Pancreas (tissue), 10 donors: ENCODE data around the gene MCC. TPM values are rescaled to one million over a fixed set of nuclear protein-coding genes. Genes with fewer than 3 reads are reported as not detected.
A peak's percentile ranks its signal among the peaks of the same experiment; 100 is the strongest.
"Not testable (repeated sequence)": the region's sequence is repeated elsewhere in the genome, so short reads cannot be mapped to it uniquely, and the experiment has no call there.

ENCODE experiments used
- ATAC-seq, 4 donors: fragments of 200-7000 bp; cut with Tn5 transposase; one replicate each; pipeline versions ENCODE4 v1.8.0 to v1.9.1; 2020; ENCODE audit warnings: mild to moderate bottlenecking in 4 of 4, moderate library complexity in 4 of 4
- DNase-seq, 6 donors: peaks; one replicate each; pipeline ENCODE4 v3.0.0-alpha.2; 2020
- FAIRE-seq: peaks from 2 replicates; lab custom pipeline; 2012; peaks lifted over from hg19 to GRCh38; lab: Jason Lieb, UNC
- H3K27ac ChIP-seq, 4 donors: fragments of 200-600 bp; sonication (generic); 1 replicate in 3 of 4; 2 replicates in 1 of 4; pipeline versions ENCODE4 v1.5.0 to v1.8.0; 2020
- H3K27me3 ChIP-seq, 4 donors: fragments of 200-600 bp; one replicate each; pipeline ENCODE4 v1.8.0; 2021
- H3K36me3 ChIP-seq, 3 donors: fragments of 200-600 bp; sonication (generic) in 1 of 3; one replicate each; pipeline versions ENCODE4 v1.5.0 to v1.8.0; 2020 to 2021
- H3K4me1 ChIP-seq, 3 donors: fragments of 200-600 bp; one replicate each; pipeline ENCODE4 v1.8.0; 2021
- H3K4me3 ChIP-seq, 4 donors: fragments of 200-600 bp; sonication (generic) in 2 of 4; one replicate each; pipeline versions ENCODE4 v1.5.0 to v1.8.0; 2020 to 2021
- H3K9me3 ChIP-seq, 4 donors: fragments of 200-600 bp; one replicate each; pipeline ENCODE4 v1.8.0; 2021
- WGBS, 2 donors: extraction: QIAGEN DNeasy Blood & Tissue Kit; methylation state at CpG; one replicate each; pipeline ENCODE4 v1.1.7; 2013; 5-methylcytosine and 5-hydroxymethylcytosine counted together
- intact Hi-C, 3 donors: fragments of 100-400 bp; cut with DNase I; formaldehyde crosslinking; loops; one replicate each; pipeline versions ENCODE4 v1.11.1 to v1.14.2; 2022
- polyA plus RNA-seq, 2 donors: library from polyadenylated mRNA; stranded (reverse); fragments of 200-250 nt; gene quantifications; one replicate each; pipeline ENCODE4 v1.2.3, GENCODE V29; 2013
- total RNA-seq, 6 donors: library from RNA; stranded (reverse); fragmentation: NEBNext Ultra II Directional in 4 of 6; extraction: Animal tissue kit (Norgen Biotek cat#: 25700) in 4 of 6; gene quantifications; one replicate each; pipeline versions ENCODE4 v1.2.1 to v1.2.4, GENCODE V29; 2021 to 2023
- TF ChIP-seq, protein P1 (sequence below), 4 donors: fragments of 200-600 bp; sonication (generic) in 3 of 4; IDR thresholded peaks; one replicate each; pipeline versions ENCODE4 v1.5.0 to v1.8.0; 2021; ENCODE audit warnings: antibody characterized with exemption in 4 of 4
- donor health status: healthy with polysubstance abuse.
- donor health status: DM: no; HTN: no; CAD: no; lungs with moderate emphysema.
- donor health status: DM: no; HTN: no; CAD: no.
- donor health status: control.
- donor health status: control.
- donor health status: Bipolar disorder and iron deficiency.
- donor health status: DM: yes; HTN: yes; CAD: no.
- donor health status: DM: no; HTN: no; CAD: no.
- donor health status: DM: no; HTN: no; CAD: no.
- donor health status: DM: yes; HTN: yes; CAD: no.

The MCC gene
- total and polyA plus RNA-seq, 8 donors = 1.3 to 8.3 (median 4.0) TPM

DNA sequence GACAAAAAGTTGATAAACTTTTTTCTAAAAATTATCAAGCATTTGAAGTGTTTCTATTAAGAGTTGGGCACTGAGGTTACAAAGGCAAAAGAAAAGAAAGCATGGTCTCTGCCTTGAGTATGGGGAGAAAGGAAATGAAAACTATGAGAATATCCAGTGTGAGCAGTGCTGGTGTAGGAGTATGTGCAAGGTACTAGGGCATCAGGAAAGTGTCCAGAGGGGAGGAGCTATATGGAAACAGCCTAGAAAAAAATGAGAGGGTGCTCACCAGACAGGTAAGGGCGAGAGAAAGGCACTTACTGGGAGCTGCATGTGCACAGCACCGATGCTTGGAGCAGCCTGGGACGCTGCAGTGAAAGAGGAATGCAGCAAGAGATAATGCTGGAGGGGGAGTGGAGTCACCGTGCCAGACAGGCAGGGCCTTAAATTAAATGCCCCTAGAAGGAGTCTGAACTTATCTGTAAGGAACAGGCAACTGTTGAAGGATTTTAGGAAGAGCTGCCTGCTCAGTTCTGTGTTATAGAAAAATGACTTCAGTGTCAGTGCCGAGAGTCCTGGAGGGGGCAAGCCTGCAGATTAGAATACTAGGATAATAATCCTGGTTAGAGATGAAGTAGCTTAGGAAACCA, 14.0 kb downstream of the MCC start:
- FAIRE-seq (no peak), ATAC-seq (no peak), DNase-seq (no peak)
- TF ChIP-seq, protein P1, sequence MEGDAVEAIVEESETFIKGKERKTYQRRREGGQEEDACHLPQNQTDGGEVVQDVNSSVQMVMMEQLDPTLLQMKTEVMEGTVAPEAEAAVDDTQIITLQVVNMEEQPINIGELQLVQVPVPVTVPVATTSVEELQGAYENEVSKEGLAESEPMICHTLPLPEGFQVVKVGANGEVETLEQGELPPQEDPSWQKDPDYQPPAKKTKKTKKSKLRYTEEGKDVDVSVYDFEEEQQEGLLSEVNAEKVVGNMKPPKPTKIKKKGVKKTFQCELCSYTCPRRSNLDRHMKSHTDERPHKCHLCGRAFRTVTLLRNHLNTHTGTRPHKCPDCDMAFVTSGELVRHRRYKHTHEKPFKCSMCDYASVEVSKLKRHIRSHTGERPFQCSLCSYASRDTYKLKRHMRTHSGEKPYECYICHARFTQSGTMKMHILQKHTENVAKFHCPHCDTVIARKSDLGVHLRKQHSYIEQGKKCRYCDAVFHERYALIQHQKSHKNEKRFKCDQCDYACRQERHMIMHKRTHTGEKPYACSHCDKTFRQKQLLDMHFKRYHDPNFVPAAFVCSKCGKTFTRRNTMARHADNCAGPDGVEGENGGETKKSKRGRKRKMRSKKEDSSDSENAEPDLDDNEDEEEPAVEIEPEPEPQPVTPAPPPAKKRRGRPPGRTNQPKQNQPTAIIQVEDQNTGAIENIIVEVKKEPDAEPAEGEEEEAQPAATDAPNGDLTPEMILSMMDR (IDR thresholded peaks at IDR 0.05) = no peak
- no peaks in the 10 kb centered on the region for H3K27me3 ChIP-seq
- H3K9me3 ChIP-seq = no peaks in the 10 kb centered on the region
- H3K4me1 ChIP-seq = no peaks in the 10 kb centered on the region
- WGBS, 2 donors = 47 to 52% methylated on average over 5 of the region's 5 CpGs
- H3K36me3 ChIP-seq = no peaks in the 10 kb centered on the region
- H3K4me3 ChIP-seq = no peak overlapping the region
- intact Hi-C loops = no loop called here
- no peak overlapping the region for H3K27ac ChIP-seq

DNA sequence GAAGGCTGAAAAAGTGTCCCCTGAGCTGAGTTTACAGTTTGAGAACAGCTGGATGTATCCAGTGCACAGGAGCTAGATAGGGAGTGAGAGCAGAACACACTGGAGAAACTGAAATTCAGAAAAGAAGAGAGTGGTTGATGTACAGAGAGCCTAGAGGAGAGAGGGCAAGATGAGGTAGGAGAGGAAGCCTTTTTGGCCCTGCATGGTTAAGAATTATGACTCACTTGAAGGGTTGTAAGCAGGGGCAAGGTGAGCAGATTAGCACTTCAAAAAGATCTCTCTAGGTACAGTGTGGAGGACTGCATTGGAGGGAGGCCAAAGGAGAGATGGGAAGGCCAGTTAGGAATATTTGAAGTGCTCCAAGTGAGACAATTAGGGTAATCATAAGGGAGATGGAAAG, 25.2 kb downstream of the MCC start:
- Histone ChIP-seq H3K4me1 (no peaks in the 10 kb centered on the region), H3K4me3 (no peak overlapping the region), H3K27ac (no peak overlapping the region), H3K27me3 (no peaks in the 10 kb centered on the region), H3K9me3 (no peaks in the 10 kb centered on the region), H3K36me3 (no peaks in the 10 kb centered on the region)
- intact Hi-C loops = no loop called here
- TF ChIP-seq, protein P1 (IDR thresholded peaks at IDR 0.05) = no peak
- DNase-seq (no peak), ATAC-seq (no peak), FAIRE-seq (no peak)

DNA sequence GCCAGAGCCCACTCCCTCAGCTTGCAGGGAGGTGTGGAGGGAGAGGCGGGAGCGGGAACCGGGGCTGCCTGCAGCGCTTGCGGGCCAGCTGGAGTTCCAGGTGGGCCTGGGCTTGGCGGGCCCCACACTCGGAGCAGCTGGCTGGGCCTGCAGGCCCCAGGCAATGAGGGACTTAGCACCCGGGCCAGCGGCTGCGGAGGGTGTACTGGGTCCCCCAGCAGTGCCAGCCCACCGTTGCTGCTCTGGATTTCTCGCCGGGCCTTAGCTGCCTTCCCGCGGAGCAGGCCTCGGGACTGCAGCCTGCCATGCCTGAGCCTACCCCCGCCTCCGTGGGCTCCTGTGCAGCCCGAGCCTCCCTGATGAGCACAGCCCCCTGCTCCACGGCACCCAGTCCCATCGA, 31.1 kb downstream of the MCC start:
- WGBS, 2 donors = 93% methylated on average over 21 of the region's 21 CpGs
- H3K4me3 ChIP-seq, H3K9me3 ChIP-seq, H3K36me3 ChIP-seq, H3K27me3 ChIP-seq, H3K4me1 ChIP-seq, H3K27ac ChIP-seq, intact Hi-C loops, ATAC-seq, FAIRE-seq: not testable (repeated sequence)
- peak in 1 of 6 donors; percentile 64 for DNase-seq

DNA sequence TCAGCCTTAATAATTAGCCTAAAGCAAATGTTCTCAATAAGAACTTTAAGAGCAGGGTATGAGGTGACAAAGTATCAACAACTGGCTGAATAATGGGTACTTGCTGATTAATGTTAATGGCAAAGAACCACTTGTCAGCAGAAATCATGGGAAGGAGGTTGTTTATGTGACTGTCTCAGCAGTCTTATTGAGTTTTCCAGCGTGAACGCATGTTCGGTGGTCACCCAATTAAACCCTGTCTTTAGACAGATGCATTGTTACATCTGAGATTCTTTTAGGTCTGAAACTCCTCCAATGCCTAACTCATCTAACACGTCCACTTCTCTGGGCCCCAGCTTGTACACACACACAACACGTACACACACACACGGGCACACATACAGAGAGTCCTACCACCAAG, 35.3 kb downstream of the MCC start:
- no peak for ATAC-seq
- H3K27ac ChIP-seq = no peak overlapping the region
- FAIRE-seq = no peak
- TF ChIP-seq, protein P1 (IDR thresholded peaks at IDR 0.05) = no peak
- no peaks in the 10 kb centered on the region for H3K9me3 ChIP-seq
- peaks cover 4 to 12% (median 6%) of the 10 kb centered on the region in 3 donors for H3K4me1 ChIP-seq
- H3K4me3 ChIP-seq = no peak overlapping the region
- H3K27me3 ChIP-seq = no peaks in the 10 kb centered on the region
- no peaks in the 10 kb centered on the region for H3K36me3 ChIP-seq
- no peak for DNase-seq
- 88 to 93% methylated on average over 6 of the region's 6 CpGs for WGBS, 2 donors
- intact Hi-C loops = no loop called here

DNA sequence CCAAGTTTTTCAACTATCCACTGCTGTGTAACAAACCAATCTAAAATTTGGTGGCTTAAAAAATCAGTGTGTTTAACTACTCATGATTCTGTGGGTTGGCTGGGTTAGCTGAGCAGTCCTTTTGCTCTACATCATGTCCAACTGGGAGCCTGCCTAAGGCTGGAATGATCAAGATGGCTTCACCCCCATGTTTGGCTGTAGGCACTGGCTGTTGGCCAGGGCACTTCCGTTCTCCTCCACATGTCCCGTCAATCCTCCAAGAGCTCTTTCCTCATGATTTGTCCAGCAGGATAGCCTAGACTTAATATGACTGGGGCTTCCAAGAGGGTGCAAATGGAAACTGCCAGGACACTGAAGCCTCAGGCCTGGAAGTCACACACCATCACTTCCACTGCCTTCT, 36.5 kb downstream of the MCC start:
- ATAC-seq (no peak), FAIRE-seq (no peak), DNase-seq (no peak)
- Histone ChIP-seq H3K27me3 (no peaks in the 10 kb centered on the region), H3K4me1 (peaks cover 4 to 13% (median 10%) of the 10 kb centered on the region in 3 donors), H3K4me3 (no peak overlapping the region), H3K36me3 (no peaks in the 10 kb centered on the region), H3K9me3 (no peaks in the 10 kb centered on the region), H3K27ac (no peak overlapping the region)
- intact Hi-C loops = no loop called here
- WGBS, 2 donors = 78 to 100% methylated on average over 2 of the region's 2 CpGs
- TF ChIP-seq, protein P1 (IDR thresholded peaks at IDR 0.05) = no peak
